Osteocyte (in vitro differentiated cells): ENCODE measurements around the gene HINT3. TPM values are rescaled to one million over a fixed set of nuclear protein-coding genes. Genes with fewer than 3 reads are reported as not detected.
"Not testable (repeated sequence)": the region's sequence is repeated elsewhere in the genome, so short reads cannot be mapped to it uniquely, and the experiment has no call there.

Source experiments
- DNase-seq: peaks from one replicate; pipeline ENCODE4 v3.0.0; 2021; ENCODE audit warnings: mixed read lengths; ENCODE audit not compliant: unreplicated experiment; ENCODE audit errors: extremely low spot score
- H3K27ac Mint-ChIP-seq: one replicate; pipeline ENCODE4 v1.8.0; 2021; ENCODE audit warnings: mild to moderate bottlenecking, mixed read lengths; ENCODE audit not compliant: unreplicated experiment
- H3K27me3 Mint-ChIP-seq: one replicate; pipeline ENCODE4 v1.8.0; 2021; ENCODE audit warnings: mixed read lengths; ENCODE audit not compliant: unreplicated experiment
- H3K36me3 Mint-ChIP-seq: one replicate; pipeline ENCODE4 v1.8.0; 2021; ENCODE audit warnings: mixed read lengths; ENCODE audit not compliant: unreplicated experiment
- H3K4me1 Mint-ChIP-seq: one replicate; pipeline ENCODE4 v1.8.0; 2021; ENCODE audit warnings: mixed read lengths; ENCODE audit not compliant: unreplicated experiment
- H3K4me3 Mint-ChIP-seq: one replicate; pipeline ENCODE4 v1.8.0; 2021; ENCODE audit warnings: mild to moderate bottlenecking, moderate library complexity, mixed read lengths; ENCODE audit not compliant: unreplicated experiment
- H3K9me3 Mint-ChIP-seq: one replicate; pipeline ENCODE4 v1.8.0; 2021; ENCODE audit warnings: mixed read lengths; ENCODE audit not compliant: unreplicated experiment
- total RNA-seq: library from RNA; stranded (reverse); gene quantifications from 2 replicates; pipeline ENCODE4 v1.2.1, GENCODE V29; 2021
- TF ChIP-seq, protein P1 (sequence below): fragments of 200-600 bp; sonication (generic); IDR thresholded peaks from 2 replicates; pipeline ENCODE4 v1.5.0; 2021; ENCODE audit warnings: antibody characterized with exemption, mild to moderate bottlenecking, moderate library complexity

HINT3 gene
- total RNA-seq, 1 donor from 2014 or later: 15.0 TPM

DNA sequence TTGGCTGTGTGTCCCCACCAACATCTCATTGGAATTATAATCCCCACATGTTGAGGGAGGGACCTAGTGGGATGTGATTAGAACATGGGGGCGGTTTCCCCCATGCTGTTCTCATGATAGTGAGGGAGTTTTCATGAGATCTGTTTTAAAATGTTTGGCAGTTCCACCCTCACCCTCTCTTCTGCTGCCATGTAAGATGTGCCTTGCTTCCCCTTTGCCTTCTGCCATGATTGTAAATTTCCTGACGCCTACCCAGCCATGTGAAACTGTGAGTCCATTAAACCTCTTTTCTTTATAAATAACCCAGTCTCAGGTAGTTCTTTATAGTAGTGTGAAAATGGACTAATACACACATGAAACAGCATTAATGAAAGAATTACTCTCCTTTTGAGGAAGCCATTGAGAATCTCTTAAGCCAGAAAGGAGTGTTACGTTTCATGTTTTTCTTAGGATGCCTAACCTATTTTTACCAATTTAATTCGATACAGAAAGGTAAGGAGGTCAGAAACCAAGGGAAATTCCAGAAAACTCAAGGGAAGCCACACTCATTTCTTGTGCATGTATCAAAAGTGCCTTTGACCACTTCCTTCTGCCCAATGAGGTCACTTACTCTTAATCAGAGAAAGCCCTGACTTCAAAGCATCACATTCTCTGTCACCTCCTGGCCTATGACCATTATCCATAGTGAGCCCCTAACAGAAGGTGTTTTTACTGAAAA lies 24.7 kb upstream of the HINT3 start:
- H3K27ac Mint-ChIP-seq: no peak overlapping the region
- H3K36me3 Mint-ChIP-seq: peaks cover 27% of the 10 kb centered on the region
- H3K9me3 Mint-ChIP-seq: no peaks in the 10 kb centered on the region
- no peaks in the 10 kb centered on the region for H3K27me3 Mint-ChIP-seq
- TF ChIP-seq, protein P1, sequence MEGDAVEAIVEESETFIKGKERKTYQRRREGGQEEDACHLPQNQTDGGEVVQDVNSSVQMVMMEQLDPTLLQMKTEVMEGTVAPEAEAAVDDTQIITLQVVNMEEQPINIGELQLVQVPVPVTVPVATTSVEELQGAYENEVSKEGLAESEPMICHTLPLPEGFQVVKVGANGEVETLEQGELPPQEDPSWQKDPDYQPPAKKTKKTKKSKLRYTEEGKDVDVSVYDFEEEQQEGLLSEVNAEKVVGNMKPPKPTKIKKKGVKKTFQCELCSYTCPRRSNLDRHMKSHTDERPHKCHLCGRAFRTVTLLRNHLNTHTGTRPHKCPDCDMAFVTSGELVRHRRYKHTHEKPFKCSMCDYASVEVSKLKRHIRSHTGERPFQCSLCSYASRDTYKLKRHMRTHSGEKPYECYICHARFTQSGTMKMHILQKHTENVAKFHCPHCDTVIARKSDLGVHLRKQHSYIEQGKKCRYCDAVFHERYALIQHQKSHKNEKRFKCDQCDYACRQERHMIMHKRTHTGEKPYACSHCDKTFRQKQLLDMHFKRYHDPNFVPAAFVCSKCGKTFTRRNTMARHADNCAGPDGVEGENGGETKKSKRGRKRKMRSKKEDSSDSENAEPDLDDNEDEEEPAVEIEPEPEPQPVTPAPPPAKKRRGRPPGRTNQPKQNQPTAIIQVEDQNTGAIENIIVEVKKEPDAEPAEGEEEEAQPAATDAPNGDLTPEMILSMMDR: no peak
- peaks cover 24% of the 10 kb centered on the region for H3K4me1 Mint-ChIP-seq
- H3K4me3 Mint-ChIP-seq: no peak overlapping the region
- no peak for DNase-seq

DNA sequence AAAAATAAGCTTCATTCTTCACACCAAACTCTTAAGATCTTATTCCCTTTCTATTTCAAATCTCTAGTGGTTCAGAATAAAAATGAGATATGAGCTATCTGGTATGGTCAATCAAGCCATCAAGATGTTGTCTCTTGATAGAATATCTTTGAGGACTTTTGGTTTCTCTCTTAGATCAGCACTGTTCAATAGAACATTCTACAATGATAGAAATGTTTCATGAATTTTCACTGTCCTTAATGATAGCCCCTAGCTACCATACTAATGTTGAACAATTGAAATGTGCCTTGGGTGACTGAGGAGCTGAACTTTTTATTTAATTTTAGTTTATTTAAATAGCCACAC lies 24.1 kb upstream of the HINT3 start:
- Mint-ChIP-seq H3K27me3 (no peaks in the 10 kb centered on the region), H3K4me3 (no peak overlapping the region), H3K4me1 (peaks cover 20% of the 10 kb centered on the region), H3K9me3 (no peaks in the 10 kb centered on the region), H3K36me3 (peaks cover 27% of the 10 kb centered on the region), H3K27ac (no peak overlapping the region)
- TF ChIP-seq, protein P1: no peak
- no peak for DNase-seq

DNA sequence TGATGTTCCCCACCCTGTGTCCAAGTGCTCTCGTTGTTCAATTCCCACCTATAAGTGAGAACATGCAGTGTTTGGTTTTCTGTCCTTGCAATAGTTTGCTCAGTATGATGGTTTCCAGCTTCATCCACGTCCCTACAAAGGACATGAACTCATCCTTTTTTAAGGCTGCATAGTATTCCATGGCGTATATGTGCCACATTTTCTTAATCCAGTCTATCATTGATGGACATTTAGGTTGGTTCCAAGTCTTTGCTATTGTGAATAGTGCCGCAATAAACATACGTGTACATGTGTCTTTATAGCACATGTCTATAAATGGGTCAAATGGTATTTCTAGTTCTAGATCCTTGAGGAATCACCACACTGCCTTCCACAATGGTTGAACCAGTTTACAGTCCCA lies 21.1 kb upstream of the HINT3 start:
- H3K9me3 Mint-ChIP-seq, DNase-seq, H3K4me3 Mint-ChIP-seq, H3K27me3 Mint-ChIP-seq, H3K27ac Mint-ChIP-seq: not testable (repeated sequence)
- Mint-ChIP-seq H3K36me3 (peaks cover 13% of the 10 kb centered on the region), H3K4me1 (peaks cover 31% of the 10 kb centered on the region)

DNA sequence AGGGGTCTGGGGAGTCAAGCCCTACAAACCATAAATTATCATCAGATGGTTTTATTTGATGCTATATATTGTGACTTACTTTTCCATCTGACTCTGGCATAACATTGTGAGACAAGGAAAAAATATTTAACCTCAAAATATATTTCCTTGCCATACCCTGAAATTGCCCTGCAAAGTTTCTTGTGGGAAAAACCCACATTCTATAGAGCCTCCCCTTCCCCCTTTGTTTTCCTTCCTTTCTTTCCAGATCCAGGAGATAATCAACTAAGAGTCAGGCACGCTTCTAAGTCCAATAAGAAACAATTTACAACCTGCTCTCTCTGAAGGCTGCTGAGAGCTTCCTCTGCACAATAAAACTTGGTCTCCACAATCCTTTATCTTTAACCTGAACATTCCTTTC lies 17.5 kb upstream of the HINT3 start:
- Mint-ChIP-seq H3K27me3 (no peaks in the 10 kb centered on the region), H3K4me1 (peaks cover 52% of the 10 kb centered on the region), H3K9me3 (no peaks in the 10 kb centered on the region), H3K4me3 (no peak overlapping the region), H3K27ac (peak overlapping the region; percentile 20), H3K36me3 (no peaks in the 10 kb centered on the region)
- TF ChIP-seq, protein P1: no peak
- no peak for DNase-seq

DNA sequence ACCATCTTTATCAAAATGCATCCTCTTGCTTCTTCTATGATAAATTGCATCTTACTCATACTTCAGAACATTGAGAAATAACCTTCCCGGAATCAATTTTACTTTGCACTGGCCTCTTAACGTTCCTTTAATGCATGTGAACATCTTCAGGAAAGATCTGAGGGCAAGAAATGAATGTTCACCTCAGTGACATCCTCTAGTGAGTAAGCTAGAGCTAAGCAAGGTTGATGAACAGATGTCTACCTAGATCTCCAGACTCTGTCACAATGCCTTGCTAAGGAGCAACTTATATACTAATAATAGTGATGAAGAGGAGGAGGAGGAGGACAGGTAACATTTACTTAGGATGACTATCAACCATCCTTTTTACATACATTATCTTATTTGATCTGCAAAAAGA lies 16.8 kb upstream of the HINT3 start:
- no peaks in the 10 kb centered on the region for H3K9me3 Mint-ChIP-seq
- H3K4me3 Mint-ChIP-seq: no peak overlapping the region
- H3K27me3 Mint-ChIP-seq: no peaks in the 10 kb centered on the region
- H3K27ac Mint-ChIP-seq: peak overlapping the region; percentile 20
- peaks cover 60% of the 10 kb centered on the region for H3K4me1 Mint-ChIP-seq
- TF ChIP-seq, protein P1: no peak
- DNase-seq: no peak
- H3K36me3 Mint-ChIP-seq: no peaks in the 10 kb centered on the region
